Measurements from ENCODE around the gene PITPNC1. TPM values are rescaled to one million over a fixed set of nuclear protein-coding genes. Genes with fewer than 3 reads are reported as not detected.

Gene PITPNC1
- total RNA-seq, 1 experiment from 2014 or later, result 37.5 TPM

- no peaks in the 10 kb centered on the region for H3K9me3 Mint-ChIP-seq
- no peaks in the 10 kb centered on the region for H3K79me1 ChIP-seq (ENCODE audit: insufficient read depth, low read depth, low read length, poor library complexity, severe bottlenecking)
- no peak overlapping the region for H2AK5ac ChIP-seq (ENCODE audit: insufficient read length, low read length)
- H2BK5ac ChIP-seq (ENCODE audit: insufficient read length, low read length), result no peak overlapping the region
- H3K4me1 Mint-ChIP-seq, result peaks cover 11 to 14% of the 10 kb centered on the region in 2 experiments
- no peak overlapping the region for H2AFZ ChIP-seq (ENCODE audit: low read length)
- no peak overlapping the region for H3K18ac ChIP-seq (ENCODE audit: insufficient read length, low read depth, low read length)
- H3K56ac ChIP-seq (ENCODE audit: insufficient read length, low read depth, low read length), result no peak overlapping the region
- no peak overlapping the region for H3K4me3 Mint-ChIP-seq
- no peak overlapping the region for H3K4me2 ChIP-seq (ENCODE audit: insufficient read depth, insufficient read length, low read length)
- no peaks in the 10 kb centered on the region for H3K23me2 ChIP-seq (ENCODE audit: insufficient read length, low read depth, low read length, poor library complexity, severe bottlenecking)
- H3K27ac ChIP-seq (ENCODE audit: insufficient read length, low read depth, low read length), result no peak overlapping the region
- H2BK120ac ChIP-seq (ENCODE audit: low read depth, low read length, poor library complexity, severe bottlenecking), result no peak overlapping the region
- no peaks in the 10 kb centered on the region for H4K20me1 ChIP-seq (ENCODE audit: control insufficient read depth, insufficient read depth, insufficient read length)
- no peaks in the 10 kb centered on the region for H3K27me3 Mint-ChIP-seq (ENCODE audit: low read depth)
- H3K36me3 Mint-ChIP-seq (ENCODE audit: insufficient read depth in 1 of 3, low read depth in 3 of 3), result peaks cover 0 to 6% (median 0%) of the 10 kb centered on the region in 3 experiments; a peak in 3 of 7 replicates
- H2BK20ac ChIP-seq (ENCODE audit: low read depth, low read length, poor library complexity, severe bottlenecking), result no peak overlapping the region
- H3K4ac ChIP-seq (ENCODE audit: low read depth, low read length), result no peak overlapping the region
- H2BK15ac ChIP-seq (ENCODE audit: low read depth, low read length), result no peak overlapping the region
- H2BK12ac ChIP-seq (ENCODE audit: insufficient read length, low read depth, low read length), result no peak overlapping the region
- no peak for DNase-seq
- no peak overlapping the region for H3K14ac ChIP-seq (ENCODE audit: insufficient read depth, low read length)
- no peak overlapping the region for H3T11ph ChIP-seq (ENCODE audit: low read length)
- H3K4me1 ChIP-seq (ENCODE audit: insufficient read depth, low read length), result no peaks in the 10 kb centered on the region; the same call in 1 of the 2 replicates
- no peak overlapping the region for H3K9ac ChIP-seq (ENCODE audit: extremely low read depth, insufficient read length, low read length)
- H3K23ac ChIP-seq (ENCODE audit: insufficient read length, low read depth, low read length), result no peak overlapping the region
- no peaks in the 10 kb centered on the region for H3K79me2 ChIP-seq (ENCODE audit: insufficient read depth, low read length)
- TF ChIP-seq CTCF (conservative IDR thresholded peaks at IDR 0.05), result no peak
- H3K9me3 ChIP-seq (ENCODE audit: control insufficient read depth, low read depth, low read length), result no peaks in the 10 kb centered on the region
- H4K8ac ChIP-seq (replicated peaks; ENCODE audit: insufficient read length, low read depth, low read length), result no peak overlapping the region
- no peak overlapping the region for H4K5ac ChIP-seq (ENCODE audit: insufficient read length, low read depth, low read length)
- H4K91ac ChIP-seq (ENCODE audit: insufficient read length, low read depth, low read length), result no peak overlapping the region
- no CpG with 5 or more reads among the region's 4 CpGs for WGBS (ENCODE audit: extremely low coverage, insufficient read length, low lambda C conversion rate)
- H3K27me3 ChIP-seq (ENCODE audit: insufficient read depth, low read length), result no peaks in the 10 kb centered on the region
- H3K27ac Mint-ChIP-seq, result peak overlapping the region in 1 of 3 experiments; percentile 41; a peak in 1 of 7 replicates
Observed at GRCh38 chr17:67639555-67639954, 262.5 kb downstream of the PITPNC1 start.

Measured in H9 (cell line).